HEK293 (cell line): Measurements from ENCODE around the gene TOMT.

ENCODE experiments used
- FEZF1 ChIP-seq: fragments of 450-650 bp; formaldehyde crosslinking; IDR thresholded peaks from 2 replicates; pipeline ENCODE4 v1.5.1; 2016; ENCODE audit warnings: missing biosample characterization, missing genetic modification characterization
- ZNF121 ChIP-seq: fragments of 450-650 bp; formaldehyde crosslinking; IDR thresholded peaks from 2 replicates; pipeline ENCODE4 v1.5.1; 2016; ENCODE audit warnings: missing biosample characterization, missing genetic modification characterization
- TF ChIP-seq, protein P1 (sequence below): fragments of 450-650 bp; formaldehyde crosslinking; IDR thresholded peaks from 2 replicates; pipeline ENCODE4 v1.5.1; 2016; ENCODE audit warnings: missing biosample characterization, missing genetic modification characterization
- TF ChIP-seq, protein P2 (sequence below): fragments of 450-650 bp; IDR thresholded peaks from 2 replicates; pipeline ENCODE4 v1.5.1; 2018; ENCODE audit warnings: missing biosample characterization, mild to moderate bottlenecking, missing genetic modification characterization

DNA sequence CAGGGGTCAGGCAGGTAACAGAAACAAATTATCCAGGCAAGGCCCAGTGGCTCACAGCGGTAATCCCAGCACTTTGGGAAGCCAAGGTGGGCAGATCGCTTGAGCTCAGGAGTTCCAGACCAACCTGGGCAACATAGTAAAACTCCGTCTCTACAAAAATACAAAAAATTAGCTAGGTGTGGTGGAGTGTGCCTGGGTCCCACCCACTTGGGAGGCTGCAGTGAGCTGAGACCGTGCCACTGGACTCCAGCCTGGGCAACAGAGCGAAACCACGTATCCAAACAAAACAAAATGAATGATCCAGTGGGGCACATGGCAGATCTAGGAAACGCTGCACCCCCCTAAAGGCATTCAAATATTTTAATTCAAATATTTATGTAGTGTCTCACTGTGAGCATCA lies 35.2 kb upstream of the TOMT start:
- TF ChIP-seq FEZF1 (tag by site-specific recombination) (no peak), ZNF121 (no peak)
- TF ChIP-seq, protein P1, sequence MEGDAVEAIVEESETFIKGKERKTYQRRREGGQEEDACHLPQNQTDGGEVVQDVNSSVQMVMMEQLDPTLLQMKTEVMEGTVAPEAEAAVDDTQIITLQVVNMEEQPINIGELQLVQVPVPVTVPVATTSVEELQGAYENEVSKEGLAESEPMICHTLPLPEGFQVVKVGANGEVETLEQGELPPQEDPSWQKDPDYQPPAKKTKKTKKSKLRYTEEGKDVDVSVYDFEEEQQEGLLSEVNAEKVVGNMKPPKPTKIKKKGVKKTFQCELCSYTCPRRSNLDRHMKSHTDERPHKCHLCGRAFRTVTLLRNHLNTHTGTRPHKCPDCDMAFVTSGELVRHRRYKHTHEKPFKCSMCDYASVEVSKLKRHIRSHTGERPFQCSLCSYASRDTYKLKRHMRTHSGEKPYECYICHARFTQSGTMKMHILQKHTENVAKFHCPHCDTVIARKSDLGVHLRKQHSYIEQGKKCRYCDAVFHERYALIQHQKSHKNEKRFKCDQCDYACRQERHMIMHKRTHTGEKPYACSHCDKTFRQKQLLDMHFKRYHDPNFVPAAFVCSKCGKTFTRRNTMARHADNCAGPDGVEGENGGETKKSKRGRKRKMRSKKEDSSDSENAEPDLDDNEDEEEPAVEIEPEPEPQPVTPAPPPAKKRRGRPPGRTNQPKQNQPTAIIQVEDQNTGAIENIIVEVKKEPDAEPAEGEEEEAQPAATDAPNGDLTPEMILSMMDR (tag by site-specific recombination), result no peak
- TF ChIP-seq, protein P2, sequence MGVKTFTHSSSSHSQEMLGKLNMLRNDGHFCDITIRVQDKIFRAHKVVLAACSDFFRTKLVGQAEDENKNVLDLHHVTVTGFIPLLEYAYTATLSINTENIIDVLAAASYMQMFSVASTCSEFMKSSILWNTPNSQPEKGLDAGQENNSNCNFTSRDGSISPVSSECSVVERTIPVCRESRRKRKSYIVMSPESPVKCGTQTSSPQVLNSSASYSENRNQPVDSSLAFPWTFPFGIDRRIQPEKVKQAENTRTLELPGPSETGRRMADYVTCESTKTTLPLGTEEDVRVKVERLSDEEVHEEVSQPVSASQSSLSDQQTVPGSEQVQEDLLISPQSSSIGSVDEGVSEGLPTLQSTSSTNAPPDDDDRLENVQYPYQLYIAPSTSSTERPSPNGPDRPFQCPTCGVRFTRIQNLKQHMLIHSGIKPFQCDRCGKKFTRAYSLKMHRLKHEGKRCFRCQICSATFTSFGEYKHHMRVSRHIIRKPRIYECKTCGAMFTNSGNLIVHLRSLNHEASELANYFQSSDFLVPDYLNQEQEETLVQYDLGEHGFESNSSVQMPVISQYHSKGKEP, result no peak
